ENCODE results near the gene YY1AP1. TPM values are rescaled to one million over a fixed set of nuclear protein-coding genes. Genes with fewer than 3 reads are reported as not detected.

The YY1AP1 gene, protein sequence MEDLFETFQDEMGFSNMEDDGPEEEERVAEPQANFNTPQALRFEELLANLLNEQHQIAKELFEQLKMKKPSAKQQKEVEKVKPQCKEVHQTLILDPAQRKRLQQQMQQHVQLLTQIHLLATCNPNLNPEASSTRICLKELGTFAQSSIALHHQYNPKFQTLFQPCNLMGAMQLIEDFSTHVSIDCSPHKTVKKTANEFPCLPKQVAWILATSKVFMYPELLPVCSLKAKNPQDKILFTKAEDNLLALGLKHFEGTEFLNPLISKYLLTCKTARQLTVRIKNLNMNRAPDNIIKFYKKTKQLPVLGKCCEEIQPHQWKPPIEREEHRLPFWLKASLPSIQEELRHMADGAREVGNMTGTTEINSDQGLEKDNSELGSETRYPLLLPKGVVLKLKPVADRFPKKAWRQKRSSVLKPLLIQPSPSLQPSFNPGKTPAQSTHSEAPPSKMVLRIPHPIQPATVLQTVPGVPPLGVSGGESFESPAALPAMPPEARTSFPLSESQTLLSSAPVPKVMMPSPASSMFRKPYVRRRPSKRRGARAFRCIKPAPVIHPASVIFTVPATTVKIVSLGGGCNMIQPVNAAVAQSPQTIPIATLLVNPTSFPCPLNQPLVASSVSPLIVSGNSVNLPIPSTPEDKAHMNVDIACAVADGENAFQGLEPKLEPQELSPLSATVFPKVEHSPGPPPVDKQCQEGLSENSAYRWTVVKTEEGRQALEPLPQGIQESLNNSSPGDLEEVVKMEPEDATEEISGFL
- 37.6 TPM in 2 replicates for total RNA-seq (2014; rRNA removed)
- Bru-seq, nascent RNA, result percentile 88 among the genes with signal in this experiment
- BruChase-seq, experiment 1, labeled RNA remaining after a 6-hour chase, result percentile 93 among the genes with signal in this experiment
- BruChase-seq, experiment 2, labeled RNA remaining after a 2-hour chase, result percentile 95 among the genes with signal in this experiment
- long read RNA-seq, transcript YY1AP1-205 (11 exons, 2,663 nt), result minor isoform, 28 of 125 reads
- long read RNA-seq, transcript YY1AP1-212 (11 exons, 2,654 nt), result major isoform, 31 of 125 reads
- long read RNA-seq, partial matches to known transcripts, result 17 of 125 reads
- long read RNA-seq, other reads (novel, unspliced or antisense), result 39 of 125 reads

- TF ChIP-seq, protein P1, sequence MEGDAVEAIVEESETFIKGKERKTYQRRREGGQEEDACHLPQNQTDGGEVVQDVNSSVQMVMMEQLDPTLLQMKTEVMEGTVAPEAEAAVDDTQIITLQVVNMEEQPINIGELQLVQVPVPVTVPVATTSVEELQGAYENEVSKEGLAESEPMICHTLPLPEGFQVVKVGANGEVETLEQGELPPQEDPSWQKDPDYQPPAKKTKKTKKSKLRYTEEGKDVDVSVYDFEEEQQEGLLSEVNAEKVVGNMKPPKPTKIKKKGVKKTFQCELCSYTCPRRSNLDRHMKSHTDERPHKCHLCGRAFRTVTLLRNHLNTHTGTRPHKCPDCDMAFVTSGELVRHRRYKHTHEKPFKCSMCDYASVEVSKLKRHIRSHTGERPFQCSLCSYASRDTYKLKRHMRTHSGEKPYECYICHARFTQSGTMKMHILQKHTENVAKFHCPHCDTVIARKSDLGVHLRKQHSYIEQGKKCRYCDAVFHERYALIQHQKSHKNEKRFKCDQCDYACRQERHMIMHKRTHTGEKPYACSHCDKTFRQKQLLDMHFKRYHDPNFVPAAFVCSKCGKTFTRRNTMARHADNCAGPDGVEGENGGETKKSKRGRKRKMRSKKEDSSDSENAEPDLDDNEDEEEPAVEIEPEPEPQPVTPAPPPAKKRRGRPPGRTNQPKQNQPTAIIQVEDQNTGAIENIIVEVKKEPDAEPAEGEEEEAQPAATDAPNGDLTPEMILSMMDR (conservative IDR thresholded peaks at IDR 0.05; ENCODE audit: low read depth, low read length), result no peak
- TF ChIP-seq EZH2phosphoT487 (IDR thresholded peaks at IDR 0.05; ENCODE audit: borderline replicate concordance, low read length) (no peak), EZH2 (IDR thresholded peaks at IDR 0.05; ENCODE audit: low read length, unreplicated experiment) (no peak)
- CTCF ChIA-PET, result no interaction called here
Measured at GRCh38 chr1:155688324-155689080, at the start of gene YY1AP1. Gene YY1AP1, minus strand, starts transcription at chr1:155688774. Its CDS starts 8,338 bp downstream, at chr1:155680436.

GRCh38 chr1:155729031-155729898 lies 40.7 kb upstream of the YY1AP1 start:
- Histone ChIP-seq H3K27ac (ENCODE audit: low read length) (no peak overlapping the region), H3K9me2 (replicated peaks; ENCODE audit: low read length) (no peaks in the 10 kb centered on the region), H3K27me3 (ENCODE audit: low read length) (no peaks in the 10 kb centered on the region), H3F3A (ENCODE audit: low read length, unreplicated experiment) (peaks cover 5% of the 10 kb centered on the region), H3K9ac (ENCODE audit: low read length) (no peak overlapping the region), H3K9me3 (ENCODE audit: low read length) (no peaks in the 10 kb centered on the region), H4K20me1 (ENCODE audit: low read length) (no peaks in the 10 kb centered on the region), H3K4me3 (ENCODE audit: low read length) (no peak overlapping the region), H3K4me1 (ENCODE audit: insufficient read depth, low read length) (no peaks in the 10 kb centered on the region), H2AFZ (ENCODE audit: low read length) (no peak overlapping the region), H3K36me3 (ENCODE audit: low read depth, low read length) (peaks cover 48% of the 10 kb centered on the region), H3K79me2 (ENCODE audit: low read length) (no peaks in the 10 kb centered on the region), H3K4me2 (ENCODE audit: low read length) (no peak overlapping the region)
- POLR2A ChIA-PET (ENCODE audit: unreplicated experiment), result interaction anchor here (0.5 to 0.8 kb wide), 2 partner anchors 57 to 164 kb away, joined by 3 to 4 read pairs; no protein-coding TSS in a partner anchor
- peak; percentile 98 for ATAC-seq
- intact Hi-C loops (cut with micrococcal nuclease), result loop anchor here (1.0 to 10.0 kb wide), 3 partner anchors 40 to 260 kb away; partner anchors contain the start of genes DAP3 and YY1AP1
- no peak for TF ChIP-seq EZH2phosphoT487 (IDR thresholded peaks at IDR 0.05; ENCODE audit: borderline replicate concordance, low read length)
- TF ChIP-seq, protein P1 (conservative IDR thresholded peaks at IDR 0.05; ENCODE audit: low read depth, low read length), result peak; percentile 90
- DNase-seq, result peak; percentile 85
- BruUV-seq (replicated peaks), result no TSS peak
- CTCF ChIA-PET, result interaction anchor here (0.6 to 1.0 kb wide), 6 partner anchors 51 to 189 kb away, joined by 3 read pairs; no protein-coding TSS in a partner anchor

More at GRCh38 chr1:155688324-155689080, at the start of gene YY1AP1:
- POLR2A ChIA-PET (ENCODE audit: unreplicated experiment), result no interaction called here
- peaks cover 25% of the 10 kb centered on the region for H3K36me3 ChIP-seq (ENCODE audit: low read depth, low read length)
- no TSS peak for BruUV-seq (replicated peaks)
- H3K27me3 ChIP-seq (ENCODE audit: low read length), result no peaks in the 10 kb centered on the region
- no peaks in the 10 kb centered on the region for H3K9me3 ChIP-seq (ENCODE audit: low read length)
- ATAC-seq (peak; percentile 79), DNase-seq (peak; percentile 91)
- peak within 1 kb of the TSS; percentile 93 for H3K4me3 ChIP-seq (ENCODE audit: low read length)
- peaks cover 98% of the 10 kb centered on the region for H3K79me2 ChIP-seq (ENCODE audit: low read length)
- H3K9ac ChIP-seq (ENCODE audit: low read length), result peak within 1 kb of the TSS; percentile 99
- no peaks in the 10 kb centered on the region for H3K9me2 ChIP-seq (replicated peaks; ENCODE audit: low read length)
- intact Hi-C loops (cut with micrococcal nuclease), result loop anchor here (2.0 kb wide), 1 partner anchor 40 kb away; no protein-coding TSS in a partner anchor
- peaks cover 13% of the 10 kb centered on the region for H3K4me1 ChIP-seq (ENCODE audit: insufficient read depth, low read length)
- peak within 1 kb of the TSS; percentile 84 for H3K4me2 ChIP-seq (ENCODE audit: low read length)
- H4K20me1 ChIP-seq (ENCODE audit: low read length), result peaks cover 41% of the 10 kb centered on the region
- H3K27ac ChIP-seq (ENCODE audit: low read length), result peak within 1 kb of the TSS; percentile 90
- H3F3A ChIP-seq (ENCODE audit: low read length, unreplicated experiment), result no peaks in the 10 kb centered on the region
- H2AFZ ChIP-seq (ENCODE audit: low read length), result peak within 1 kb of the TSS; percentile 100

Data from PC-3 (cell line).